LNCaP clone FGC (cell line): ENCODE results near the gene STK10.
A peak's percentile ranks its signal among the peaks of the same experiment; 100 is the strongest.

ENCODE experiments used
- DNase-seq: peaks from one replicate; pipeline ENCODE4 v3.0.0-alpha.2; 2011; ENCODE audit warnings: low read depth
- H3K4me3 ChIP-seq: 2 replicates; pipeline ENCODE4 v1.5.1; 2011; ENCODE audit warnings: mild to moderate bottlenecking, low read depth, low read length, control low read depth
- TF ChIP-seq, protein P1 (sequence below): IDR thresholded peaks from 2 replicates; pipeline ENCODE4 v1.5.1; 2012; ENCODE audit warnings: mild to moderate bottlenecking; ENCODE audit not compliant: control insufficient read depth, insufficient read depth; ENCODE audit errors: extremely low read depth

The STK10 gene

DNA sequence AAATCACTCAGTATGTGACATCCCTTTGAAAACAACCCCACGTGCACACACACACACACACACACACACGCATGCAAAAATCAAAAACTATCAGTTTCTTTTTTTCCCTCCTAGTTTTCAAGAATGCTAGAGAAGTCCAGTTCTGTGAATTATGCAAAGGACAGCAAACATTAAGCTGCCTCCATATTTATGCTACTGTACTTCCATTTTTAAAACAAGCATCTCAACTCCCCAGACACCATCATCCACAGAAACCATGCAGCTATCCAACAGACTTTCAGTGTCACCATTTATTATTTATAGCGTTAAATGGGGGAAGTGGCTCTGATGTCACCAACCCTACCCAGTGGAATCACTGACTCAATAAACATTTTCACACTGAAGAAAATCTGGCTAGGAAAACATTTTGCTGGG, 183.2 kb downstream of the STK10 start:
- DNase-seq: no peak
- TF ChIP-seq, protein P1, sequence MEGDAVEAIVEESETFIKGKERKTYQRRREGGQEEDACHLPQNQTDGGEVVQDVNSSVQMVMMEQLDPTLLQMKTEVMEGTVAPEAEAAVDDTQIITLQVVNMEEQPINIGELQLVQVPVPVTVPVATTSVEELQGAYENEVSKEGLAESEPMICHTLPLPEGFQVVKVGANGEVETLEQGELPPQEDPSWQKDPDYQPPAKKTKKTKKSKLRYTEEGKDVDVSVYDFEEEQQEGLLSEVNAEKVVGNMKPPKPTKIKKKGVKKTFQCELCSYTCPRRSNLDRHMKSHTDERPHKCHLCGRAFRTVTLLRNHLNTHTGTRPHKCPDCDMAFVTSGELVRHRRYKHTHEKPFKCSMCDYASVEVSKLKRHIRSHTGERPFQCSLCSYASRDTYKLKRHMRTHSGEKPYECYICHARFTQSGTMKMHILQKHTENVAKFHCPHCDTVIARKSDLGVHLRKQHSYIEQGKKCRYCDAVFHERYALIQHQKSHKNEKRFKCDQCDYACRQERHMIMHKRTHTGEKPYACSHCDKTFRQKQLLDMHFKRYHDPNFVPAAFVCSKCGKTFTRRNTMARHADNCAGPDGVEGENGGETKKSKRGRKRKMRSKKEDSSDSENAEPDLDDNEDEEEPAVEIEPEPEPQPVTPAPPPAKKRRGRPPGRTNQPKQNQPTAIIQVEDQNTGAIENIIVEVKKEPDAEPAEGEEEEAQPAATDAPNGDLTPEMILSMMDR: no peak
- H3K4me3 ChIP-seq: peak overlapping the region; percentile 96

DNA sequence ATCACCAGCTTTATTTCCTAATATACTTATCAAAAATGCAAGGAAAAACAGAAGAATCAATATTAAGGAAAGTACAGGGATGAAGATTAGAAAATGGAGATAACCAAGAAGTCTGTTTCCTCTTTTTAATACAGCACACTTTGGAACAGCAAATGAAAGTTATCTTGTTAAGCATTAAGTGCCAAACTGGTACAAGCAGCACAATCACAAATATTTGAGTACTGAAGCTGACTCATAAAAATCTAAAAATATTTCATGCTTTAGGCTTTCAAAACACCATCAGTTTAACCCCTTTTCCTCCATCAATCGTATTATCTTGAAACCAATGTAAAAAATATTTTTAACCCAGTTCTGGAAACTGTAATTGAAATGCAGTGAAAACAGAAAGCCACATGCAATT, 184.3 kb downstream of the STK10 start:
- peak overlapping the region; percentile 96 for H3K4me3 ChIP-seq
- DNase-seq: peak; percentile 69
- TF ChIP-seq, protein P1: no peak

DNA sequence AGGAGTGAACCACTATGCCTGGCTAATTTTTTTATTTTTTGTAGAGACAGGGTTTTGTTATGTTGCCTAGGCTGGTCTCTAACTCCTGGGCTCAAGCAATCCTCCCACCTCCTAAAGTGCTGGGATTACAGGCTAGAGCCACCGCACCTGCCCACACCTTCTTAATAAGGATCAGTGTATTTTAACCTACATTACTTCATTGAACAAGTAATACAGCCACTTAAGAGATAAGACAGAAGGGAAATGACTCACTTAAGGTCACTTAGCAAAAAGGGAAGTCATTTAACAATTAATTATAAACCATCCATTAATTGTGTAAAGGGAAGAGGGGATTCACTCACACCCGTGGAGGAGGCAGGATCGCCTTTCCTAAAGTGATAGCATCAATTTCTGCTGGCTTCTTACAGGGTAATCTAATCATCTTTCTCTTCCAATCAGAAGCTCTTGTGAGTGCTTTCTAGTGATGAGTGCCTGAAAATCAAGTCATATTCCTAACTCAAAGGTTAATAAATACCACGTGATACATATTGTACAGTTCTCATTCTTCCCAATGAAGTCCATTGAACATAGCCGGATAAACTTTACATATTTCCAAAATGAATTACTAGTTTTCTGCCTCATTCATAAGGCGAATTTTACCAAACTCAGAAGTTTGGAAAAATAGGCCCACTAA, 185.0 kb downstream of the STK10 start:
- DNase-seq: no peak
- TF ChIP-seq, protein P1: no peak

DNA sequence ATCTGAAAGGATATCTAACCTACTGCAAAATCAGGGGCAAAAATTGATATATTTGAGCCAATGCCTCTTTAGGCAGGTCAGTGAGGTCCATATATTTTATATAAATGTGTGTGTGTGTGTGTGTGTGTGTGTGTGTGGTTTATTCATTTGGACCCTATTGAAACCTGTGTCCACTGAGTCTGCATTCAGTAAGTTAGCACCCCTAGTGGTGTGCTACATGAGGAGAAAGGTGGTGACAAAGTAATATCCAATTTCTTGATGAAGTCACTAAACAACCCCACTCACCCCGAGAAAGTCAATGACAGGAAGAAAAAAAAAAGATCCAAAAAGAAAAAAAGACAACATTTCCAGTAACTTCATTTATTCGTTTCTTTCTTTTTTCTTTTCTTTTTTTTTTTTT, 185.7 kb downstream of the STK10 start:
- no peak for DNase-seq

More for the DNA sequence above, 185.0 kb downstream of the STK10 start:
- peak overlapping the region; percentile 96 for H3K4me3 ChIP-seq

DNA sequence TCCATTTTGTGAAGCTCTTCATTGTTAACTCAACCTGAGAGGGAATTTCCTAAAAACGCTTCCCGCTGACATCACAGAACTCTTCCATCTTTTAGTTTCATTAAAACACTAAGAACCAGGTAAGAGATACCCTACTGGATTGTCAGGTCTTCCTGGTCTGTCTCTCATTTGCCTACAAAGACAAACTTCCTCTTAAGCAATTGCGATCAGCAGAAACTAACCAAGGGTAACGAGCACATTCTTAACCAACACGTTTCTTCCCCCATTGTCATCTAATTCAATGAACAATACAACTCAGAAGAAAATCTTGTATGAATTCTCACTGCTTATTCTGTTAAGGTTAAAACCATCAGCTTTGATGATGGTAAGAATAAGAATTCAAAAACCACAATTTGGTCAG, 188.1 kb downstream of the STK10 start:
- TF ChIP-seq, protein P1: no peak

More for the DNA sequence above, 185.7 kb downstream of the STK10 start:
- TF ChIP-seq, protein P1: peak; percentile 39
- no peak overlapping the region for H3K4me3 ChIP-seq

DNA sequence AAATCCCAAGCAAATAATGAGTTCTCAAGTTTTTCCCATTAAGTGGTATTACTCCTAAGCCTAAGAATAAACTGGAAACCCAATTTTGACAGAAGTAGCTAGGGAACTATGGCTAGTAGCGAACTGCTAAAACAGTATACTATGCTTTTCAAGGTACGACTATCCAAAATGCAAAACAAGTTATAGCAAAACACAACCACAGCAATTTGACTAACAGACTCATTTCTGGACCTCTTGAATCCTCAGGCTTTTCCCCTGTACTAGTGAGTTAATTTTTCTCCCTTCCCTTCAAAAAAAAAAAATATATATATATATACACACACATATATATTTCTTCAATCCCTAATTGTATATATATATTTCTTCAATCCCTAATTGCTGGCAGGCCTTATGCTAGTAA, 188.9 kb downstream of the STK10 start:
- H3K4me3 ChIP-seq: no peak overlapping the region
- no peak for DNase-seq
- TF ChIP-seq, protein P1: no peak

More for the DNA sequence above, 188.1 kb downstream of the STK10 start:
- H3K4me3 ChIP-seq: no peak overlapping the region
- DNase-seq: no peak

DNA sequence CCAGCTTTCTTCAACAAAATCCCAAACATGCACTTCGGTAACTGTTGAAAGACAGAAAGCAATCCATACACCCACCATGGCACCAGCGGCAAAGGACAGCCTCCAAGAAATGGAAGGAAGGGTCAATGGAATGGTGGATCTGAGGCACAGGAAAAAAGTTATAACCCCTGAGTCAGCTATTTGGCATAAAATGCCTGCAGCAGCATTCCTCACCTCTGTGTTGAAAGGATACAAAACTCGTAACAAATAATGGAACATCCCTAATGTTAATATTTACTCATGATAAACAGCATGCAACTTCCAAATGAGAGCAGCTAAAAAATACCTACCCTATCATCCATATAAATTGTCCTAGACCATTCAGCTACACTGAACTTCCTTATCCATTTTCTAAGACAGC, 191.0 kb downstream of the STK10 start:
- H3K4me3 ChIP-seq: peak overlapping the region; percentile 37
- DNase-seq: peak; percentile 67
- TF ChIP-seq, protein P1: no peak
